HT1080 (cell line): ENCODE data around the gene PGK2. TPM values are rescaled to one million over a fixed set of nuclear protein-coding genes. Genes with fewer than 3 reads are reported as not detected.

ENCODE experiments used
- DNase-seq: peaks from one replicate; pipeline ENCODE4 v3.0.0-alpha.2; 2015; ENCODE audit warnings: low read depth
- total RNA-seq: library from RNA; depleted of rRNA; stranded (reverse); fragments of >200 nt; shearing (Covaris generic); gene quantifications from 2 replicates; pipeline ENCODE4 v1.2.3, GENCODE V29; 2014; rRNA removed

The PGK2 gene
- total RNA-seq, 1 experiment from 2014 or later = not detected

DNA sequence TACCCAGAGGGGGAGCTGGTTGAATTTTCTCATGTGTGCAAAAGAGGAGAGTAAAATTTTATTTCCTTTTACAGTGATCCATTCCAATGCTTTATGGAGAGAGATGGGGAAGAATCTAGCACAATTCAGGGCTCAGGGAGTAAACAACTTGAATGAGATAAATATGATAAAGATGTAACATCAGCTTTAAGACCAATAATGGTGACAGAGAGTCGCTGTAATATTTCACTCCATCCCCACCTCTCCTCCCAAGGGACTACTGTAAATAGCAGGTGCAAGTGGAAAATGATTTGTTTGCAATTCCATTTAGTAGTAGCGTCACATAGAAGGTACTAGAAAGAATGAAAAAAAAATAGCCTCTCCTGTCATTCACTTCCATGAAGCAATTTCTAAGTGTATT lies 47.7 kb downstream of the PGK2 start:
- no peak for DNase-seq

DNA sequence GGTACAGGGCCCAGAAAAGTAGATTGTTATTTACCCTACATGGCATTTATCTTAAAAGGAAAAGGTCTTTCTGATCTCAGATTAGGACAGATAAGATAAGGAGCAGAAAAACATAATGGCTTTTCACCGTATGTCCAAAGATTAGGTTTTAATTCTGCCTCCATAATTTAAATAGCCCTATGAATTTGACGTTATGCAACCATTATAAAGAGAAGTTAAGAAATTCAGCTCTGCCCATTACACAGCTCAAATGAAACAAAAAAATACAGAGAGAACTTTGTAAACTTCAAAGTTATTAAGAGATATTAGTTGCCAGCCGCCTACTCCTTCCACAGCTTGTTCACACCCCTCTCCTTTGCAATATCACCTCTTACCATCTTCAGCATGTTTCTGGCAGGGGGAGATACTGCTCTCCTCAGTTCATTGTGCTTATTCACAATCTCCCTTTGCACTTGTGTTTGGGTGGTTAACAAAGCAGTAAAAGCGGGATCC lies 51.0 kb downstream of the PGK2 start:
- no peak for DNase-seq

Other genes starting within 250 kb of the PGK2 start
- gene C6orf141, start 236.6 kb downstream of the PGK2 start, total RNA-seq = 6.5 and 6.7 TPM in 2 replicates
- gene RHAG, start 150.4 kb downstream of the PGK2 start, total RNA-seq = 0.05 TPM in 1 of 2 replicates, not detected in the other
- gene CRISP2, start 73.7 kb downstream of the PGK2 start, total RNA-seq = not detected in 2 replicates
- gene CRISP3, start 42.9 kb downstream of the PGK2 start, total RNA-seq = not detected in 2 replicates
- not detected in 2 replicates for gene CRISP1, start 79.2 kb upstream of the PGK2 start, total RNA-seq
- gene DEFB114, start 176.9 kb upstream of the PGK2 start, total RNA-seq = not detected in 2 replicates
- not detected in 2 replicates for gene DEFB113, start 182.3 kb upstream of the PGK2 start, total RNA-seq
- not detected in 2 replicates for gene DEFB110, start 234.7 kb upstream of the PGK2 start, total RNA-seq